Vagina (tissue), 2 donors: Measurements from ENCODE around the gene UPF1. TPM values are rescaled to one million over a fixed set of nuclear protein-coding genes. Genes with fewer than 3 reads are reported as not detected.

ENCODE experiments used
- DNase-seq, 2 donors: peaks; one replicate each; pipeline ENCODE4 v3.0.0-alpha.2; 2017; ENCODE audit errors: extremely low spot score in 2 of 2
- H3K27ac ChIP-seq: fragments of 200-600 bp; sonication (generic); one replicate; pipeline ENCODE4 v1.5.1; 2019
- H3K27me3 ChIP-seq: fragments of 200-600 bp; sonication (generic); one replicate; pipeline ENCODE4 v1.5.1; 2019
- H3K36me3 ChIP-seq, 2 donors: fragments of 200-600 bp; sonication (generic); one replicate each; pipeline ENCODE4 v1.5.1; 2017 to 2019
- H3K4me1 ChIP-seq: fragments of 200-600 bp; sonication (generic); one replicate; pipeline ENCODE4 v1.5.1; 2019
- H3K4me3 ChIP-seq, 2 donors: fragments of 200-600 bp; sonication (generic); 1 replicate in 1 of 2; 2 replicates in 1 of 2; pipeline ENCODE4 v1.5.1; 2016 to 2019
- H3K9me3 ChIP-seq: fragments of 200-600 bp; sonication (generic); one replicate; pipeline ENCODE4 v1.5.1; 2019
- POLR2A ChIP-seq, 2 donors: fragments of 450-650 bp; IDR thresholded peaks; one replicate each; pipeline ENCODE4 v1.6.1; 2017; ENCODE audit warnings: antibody characterized with exemption in 2 of 2, mild to moderate bottlenecking in 2 of 2, moderate library complexity in 2 of 2
- POLR2AphosphoS5 ChIP-seq, 2 donors: sonication (generic); formaldehyde crosslinking; IDR thresholded peaks; one replicate each; pipeline ENCODE4 v1.9.0; 2017; ENCODE audit warnings: antibody characterized with exemption in 2 of 2, mild to moderate bottlenecking in 2 of 2, low read depth in 1 of 2; ENCODE audit not compliant: insufficient read depth in 1 of 2
- intact Hi-C: fragments of 100-400 bp; cut with DNase I; formaldehyde crosslinking; loops from one replicate; pipeline ENCODE4 v1.15.1; 2023
- total RNA-seq: library from RNA; depleted of rRNA; stranded (reverse); fragments of >200 nt; gene quantifications from one replicate; pipeline ENCODE4 v1.2.3, GENCODE V29; 2016
- TF ChIP-seq, protein P1 (sequence below), 3 experiments: fragments of 450-650 bp in 2 of 3; fragments of 200-600 bp in 1 of 3; sonication (generic) in 1 of 3; IDR thresholded peaks; one replicate each; pipeline ENCODE4 v1.5.1; 2017 to 2019; ENCODE audit warnings: antibody characterized with exemption in 3 of 3, mild to moderate bottlenecking in 2 of 3, moderate library complexity in 2 of 3

The UPF1 gene
- total RNA-seq, 1 donor from 2014 or later = 77.8 TPM

DNA sequence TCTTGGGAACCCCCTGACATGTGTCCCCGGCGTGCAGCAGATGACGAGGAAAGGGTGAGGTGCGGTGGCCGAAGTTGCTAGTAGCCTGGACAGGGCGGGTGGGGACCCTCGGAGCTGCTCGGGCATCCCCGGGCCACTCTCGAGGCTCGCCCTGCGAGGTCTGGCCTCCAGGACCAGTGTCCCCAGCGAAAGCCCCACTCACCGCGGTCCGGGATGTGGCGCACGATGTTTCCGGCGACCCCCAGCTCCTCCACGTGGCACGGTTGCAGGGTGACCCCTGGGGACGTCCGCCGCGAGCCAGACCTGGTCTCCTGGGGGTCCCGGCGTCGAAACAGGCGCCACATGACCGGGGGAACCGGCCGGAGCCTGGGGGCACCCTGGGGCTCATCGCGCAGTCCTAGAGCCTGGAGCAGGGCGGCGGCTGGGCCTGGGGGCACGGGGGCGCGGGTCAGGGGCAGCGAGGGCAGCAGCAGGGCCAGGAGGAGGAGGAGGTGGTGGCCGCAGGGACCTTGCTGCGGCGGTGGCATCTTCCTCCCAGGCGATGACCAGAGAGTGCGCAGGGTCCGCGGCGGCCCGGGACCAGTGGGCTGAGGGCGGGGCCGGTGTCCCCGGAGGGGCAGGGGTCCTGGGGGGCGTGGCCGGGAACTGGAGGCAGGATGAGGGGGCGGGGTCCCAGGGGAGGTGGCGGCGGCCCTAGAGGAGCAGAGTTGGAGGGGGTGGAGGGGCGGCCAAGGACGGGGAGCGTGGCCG is 38.2 kb downstream of the UPF1 start:
- Histone ChIP-seq H3K27ac (no peak overlapping the region), H3K4me1 (peaks cover 17% of the 10 kb centered on the region), H3K27me3 (no peaks in the 10 kb centered on the region), H3K36me3 (peaks cover 0 to 30% of the 10 kb centered on the region in 2 donors), H3K4me3 (no peak overlapping the region), H3K9me3 (no peaks in the 10 kb centered on the region)
- TF ChIP-seq, protein P1, sequence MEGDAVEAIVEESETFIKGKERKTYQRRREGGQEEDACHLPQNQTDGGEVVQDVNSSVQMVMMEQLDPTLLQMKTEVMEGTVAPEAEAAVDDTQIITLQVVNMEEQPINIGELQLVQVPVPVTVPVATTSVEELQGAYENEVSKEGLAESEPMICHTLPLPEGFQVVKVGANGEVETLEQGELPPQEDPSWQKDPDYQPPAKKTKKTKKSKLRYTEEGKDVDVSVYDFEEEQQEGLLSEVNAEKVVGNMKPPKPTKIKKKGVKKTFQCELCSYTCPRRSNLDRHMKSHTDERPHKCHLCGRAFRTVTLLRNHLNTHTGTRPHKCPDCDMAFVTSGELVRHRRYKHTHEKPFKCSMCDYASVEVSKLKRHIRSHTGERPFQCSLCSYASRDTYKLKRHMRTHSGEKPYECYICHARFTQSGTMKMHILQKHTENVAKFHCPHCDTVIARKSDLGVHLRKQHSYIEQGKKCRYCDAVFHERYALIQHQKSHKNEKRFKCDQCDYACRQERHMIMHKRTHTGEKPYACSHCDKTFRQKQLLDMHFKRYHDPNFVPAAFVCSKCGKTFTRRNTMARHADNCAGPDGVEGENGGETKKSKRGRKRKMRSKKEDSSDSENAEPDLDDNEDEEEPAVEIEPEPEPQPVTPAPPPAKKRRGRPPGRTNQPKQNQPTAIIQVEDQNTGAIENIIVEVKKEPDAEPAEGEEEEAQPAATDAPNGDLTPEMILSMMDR (IDR thresholded peaks at IDR 0.05) = no peak
- TF ChIP-seq POLR2A (IDR thresholded peaks at IDR 0.05) (no peak), POLR2AphosphoS5 (IDR thresholded peaks at IDR 0.05; ENCODE audit: insufficient read depth in 1 of 2, low read depth in 1 of 2) (no peak)
- no peak for DNase-seq
- intact Hi-C loops = no loop called here

DNA sequence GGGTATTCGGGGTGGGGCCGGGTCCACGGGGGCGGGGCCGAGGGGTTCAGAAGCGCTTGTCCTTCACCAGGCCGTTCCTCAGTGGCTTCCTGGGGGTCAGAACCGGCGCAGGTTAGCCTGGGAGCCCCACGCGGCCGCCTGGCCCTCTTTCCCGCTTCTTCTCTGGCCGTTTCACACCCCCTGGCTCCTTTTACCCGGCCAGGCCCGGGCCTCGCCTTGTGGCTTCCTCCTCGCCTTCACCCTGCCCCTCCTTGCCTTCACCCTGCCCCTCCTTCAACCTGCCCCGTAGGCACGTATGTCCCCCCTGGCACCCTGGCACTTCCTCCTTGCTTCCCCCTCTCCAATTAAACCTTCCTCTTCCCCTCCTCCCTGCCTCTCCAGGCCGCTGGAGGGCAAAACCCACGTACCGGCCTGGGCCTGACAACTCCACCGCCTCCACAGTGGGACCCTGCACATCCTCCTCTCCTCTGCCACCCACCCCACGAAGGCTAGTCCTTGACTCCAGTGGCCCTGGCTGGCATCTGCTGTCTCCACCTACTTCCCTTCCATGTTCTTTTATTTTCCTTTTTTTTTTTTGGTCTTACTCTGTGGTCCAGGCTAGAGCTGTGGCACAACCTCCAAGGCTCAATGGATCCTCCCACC is 38.9 kb downstream of the UPF1 start:
- no peak for DNase-seq
- no peak for TF ChIP-seq POLR2AphosphoS5 (IDR thresholded peaks at IDR 0.05; ENCODE audit: insufficient read depth in 1 of 2, low read depth in 1 of 2)
- TF ChIP-seq POLR2A (IDR thresholded peaks at IDR 0.05) = no peak
- TF ChIP-seq, protein P1 (IDR thresholded peaks at IDR 0.05) = no peak
- H3K9me3 ChIP-seq = no peaks in the 10 kb centered on the region
- H3K27ac ChIP-seq = no peak overlapping the region
- H3K36me3 ChIP-seq = peaks cover 0 to 23% of the 10 kb centered on the region in 2 donors
- H3K27me3 ChIP-seq = no peaks in the 10 kb centered on the region
- H3K4me3 ChIP-seq = no peak overlapping the region
- peaks cover 17% of the 10 kb centered on the region for H3K4me1 ChIP-seq
- intact Hi-C loops = no loop called here

DNA sequence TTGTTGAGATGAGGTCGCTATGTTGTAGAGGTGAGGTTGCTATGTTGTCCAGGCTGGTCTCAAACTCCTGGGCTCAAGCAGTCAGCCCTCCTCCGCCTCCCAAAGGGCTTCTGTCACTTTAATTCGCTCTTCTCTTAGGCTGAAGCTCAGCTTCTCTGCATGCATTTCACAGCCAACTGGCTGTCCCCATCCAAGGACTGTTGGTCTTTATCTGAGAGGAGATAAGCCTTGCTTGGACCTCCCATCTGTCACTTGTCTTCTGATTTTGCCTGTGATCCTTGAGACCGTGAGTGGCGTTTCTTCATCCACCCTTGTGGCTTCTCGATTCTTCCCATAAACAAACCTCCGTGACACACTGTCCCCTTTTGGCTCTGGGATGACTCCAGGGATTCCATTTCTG is 39.8 kb downstream of the UPF1 start:
- H3K4me3 ChIP-seq = no peak overlapping the region
- peaks cover 17% of the 10 kb centered on the region for H3K4me1 ChIP-seq
- intact Hi-C loops = no loop called here
- DNase-seq = no peak
- H3K27me3 ChIP-seq = no peaks in the 10 kb centered on the region
- no peaks in the 10 kb centered on the region for H3K9me3 ChIP-seq
- TF ChIP-seq, protein P1 (IDR thresholded peaks at IDR 0.05) = no peak
- no peak for TF ChIP-seq POLR2AphosphoS5 (IDR thresholded peaks at IDR 0.05; ENCODE audit: insufficient read depth in 1 of 2, low read depth in 1 of 2)
- no peak for TF ChIP-seq POLR2A (IDR thresholded peaks at IDR 0.05)
- no peak overlapping the region for H3K27ac ChIP-seq
- peaks cover 0 to 17% of the 10 kb centered on the region in 2 donors for H3K36me3 ChIP-seq

DNA sequence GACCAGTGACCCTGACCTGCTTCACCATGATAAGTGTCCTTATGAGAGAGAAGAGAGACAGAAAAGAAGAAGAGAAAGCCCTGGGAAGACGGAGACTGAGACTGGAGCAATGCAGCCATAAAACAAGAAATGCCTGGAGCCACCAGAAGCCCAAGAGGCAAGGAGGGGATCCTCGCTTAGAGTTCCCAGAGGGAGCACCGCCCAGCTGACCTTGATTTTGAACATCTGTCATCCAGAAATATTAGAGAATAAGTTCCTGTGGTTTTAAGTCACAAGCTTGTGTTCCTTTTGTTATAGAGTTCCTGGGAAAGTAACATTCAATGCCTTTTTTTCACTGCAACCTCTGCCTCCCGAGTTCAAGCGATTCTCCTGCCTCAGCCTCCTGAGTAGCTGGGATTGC is 44.0 kb downstream of the UPF1 start:
- Histone ChIP-seq H3K27ac (no peak overlapping the region), H3K4me3 (no peak overlapping the region), H3K9me3 (no peaks in the 10 kb centered on the region), H3K4me1 (peaks cover under 1% of the 10 kb centered on the region), H3K27me3 (no peaks in the 10 kb centered on the region), H3K36me3 (no peaks in the 10 kb centered on the region)
- DNase-seq = no peak
- no peak for TF ChIP-seq POLR2A (IDR thresholded peaks at IDR 0.05)
- TF ChIP-seq, protein P1 (IDR thresholded peaks at IDR 0.05) = no peak
- TF ChIP-seq POLR2AphosphoS5 (IDR thresholded peaks at IDR 0.05; ENCODE audit: insufficient read depth in 1 of 2, low read depth in 1 of 2) = no peak
- intact Hi-C loops = no loop called here

DNA sequence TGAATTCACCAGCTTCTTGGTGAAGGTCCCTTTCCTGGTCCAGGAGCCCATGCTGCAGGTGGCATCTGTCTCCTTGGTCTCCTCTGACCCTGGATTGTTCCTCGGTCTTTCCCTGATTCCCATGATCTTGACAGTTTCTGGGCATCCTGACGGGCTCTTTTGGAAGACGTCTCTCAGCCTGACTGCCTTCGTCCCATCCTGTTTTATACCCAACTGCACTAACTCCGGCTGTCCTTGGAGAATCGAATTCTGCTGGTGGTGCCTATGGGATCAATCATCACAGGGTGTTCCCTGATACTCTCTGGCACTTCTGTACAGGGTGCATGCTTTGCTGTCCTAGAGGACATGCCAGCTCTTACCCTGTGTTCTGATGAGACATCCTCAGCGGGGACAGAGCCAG is 45.1 kb downstream of the UPF1 start:
- no peaks in the 10 kb centered on the region for H3K9me3 ChIP-seq
- TF ChIP-seq, protein P1 (IDR thresholded peaks at IDR 0.05) = no peak
- TF ChIP-seq POLR2A (IDR thresholded peaks at IDR 0.05) = no peak
- no peak for TF ChIP-seq POLR2AphosphoS5 (IDR thresholded peaks at IDR 0.05; ENCODE audit: insufficient read depth in 1 of 2, low read depth in 1 of 2)
- H3K4me3 ChIP-seq = no peak overlapping the region
- H3K27me3 ChIP-seq = no peaks in the 10 kb centered on the region
- H3K27ac ChIP-seq = no peak overlapping the region
- no peaks in the 10 kb centered on the region for H3K36me3 ChIP-seq
- H3K4me1 ChIP-seq = no peaks in the 10 kb centered on the region
- DNase-seq = no peak
- intact Hi-C loops = no loop called here
